GM21576 (cell line): Measurements from ENCODE around the gene HIP1R.

ENCODE experiments used
- ATAC-seq: cut with Tn5 transposase; IDR thresholded peaks from one replicate; pipeline ENCODE4 v1.9.1; 2021; ENCODE audit warnings: mild to moderate bottlenecking, moderate library complexity; ENCODE audit not compliant: unreplicated experiment

Gene HIP1R

GRCh38 chr12:122827258-122827657 lies 8.0 kb upstream of the HIP1R start:
- no peak for ATAC-seq

DNA sequence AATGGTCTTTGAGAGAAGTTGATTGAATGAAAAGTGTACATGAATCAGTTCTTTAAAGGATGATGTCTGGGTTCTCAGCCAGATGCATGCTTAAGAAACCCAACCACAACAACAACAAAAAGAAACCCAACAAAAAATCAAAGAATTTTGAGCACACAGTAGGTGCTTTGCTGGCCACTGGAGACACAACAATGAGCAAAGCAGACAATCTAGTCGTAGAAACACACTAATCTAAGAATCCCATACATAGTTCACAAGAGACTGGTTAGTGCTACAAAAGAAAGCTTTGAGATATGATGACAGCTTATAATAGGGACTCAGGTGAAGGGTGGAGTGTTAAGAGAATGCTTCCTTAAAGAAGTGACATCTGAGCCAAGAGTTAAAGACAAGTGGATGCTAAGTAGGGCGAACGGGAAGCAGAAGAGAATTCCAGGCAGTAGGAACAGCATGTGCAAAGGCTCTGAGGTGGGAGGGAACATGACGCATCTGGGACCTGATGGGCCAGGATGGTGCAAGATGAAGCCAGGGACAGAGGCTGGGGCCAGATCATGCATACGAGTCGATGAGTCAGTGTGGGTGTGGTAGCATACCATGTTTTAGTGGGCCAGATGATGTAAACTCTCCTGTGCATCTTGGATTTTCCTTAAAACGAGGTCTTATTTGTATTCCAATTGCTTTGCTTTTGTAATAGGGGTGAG lies 4.6 kb upstream of the HIP1R start:
- no peak for ATAC-seq

GRCh38 chr12:122834104-122834920 lies 945 bp upstream of the HIP1R start:
- no peak for ATAC-seq

GRCh38 chr12:122835750-122836026 lies 431 bp downstream of the HIP1R start:
- ATAC-seq, result no peak

DNA sequence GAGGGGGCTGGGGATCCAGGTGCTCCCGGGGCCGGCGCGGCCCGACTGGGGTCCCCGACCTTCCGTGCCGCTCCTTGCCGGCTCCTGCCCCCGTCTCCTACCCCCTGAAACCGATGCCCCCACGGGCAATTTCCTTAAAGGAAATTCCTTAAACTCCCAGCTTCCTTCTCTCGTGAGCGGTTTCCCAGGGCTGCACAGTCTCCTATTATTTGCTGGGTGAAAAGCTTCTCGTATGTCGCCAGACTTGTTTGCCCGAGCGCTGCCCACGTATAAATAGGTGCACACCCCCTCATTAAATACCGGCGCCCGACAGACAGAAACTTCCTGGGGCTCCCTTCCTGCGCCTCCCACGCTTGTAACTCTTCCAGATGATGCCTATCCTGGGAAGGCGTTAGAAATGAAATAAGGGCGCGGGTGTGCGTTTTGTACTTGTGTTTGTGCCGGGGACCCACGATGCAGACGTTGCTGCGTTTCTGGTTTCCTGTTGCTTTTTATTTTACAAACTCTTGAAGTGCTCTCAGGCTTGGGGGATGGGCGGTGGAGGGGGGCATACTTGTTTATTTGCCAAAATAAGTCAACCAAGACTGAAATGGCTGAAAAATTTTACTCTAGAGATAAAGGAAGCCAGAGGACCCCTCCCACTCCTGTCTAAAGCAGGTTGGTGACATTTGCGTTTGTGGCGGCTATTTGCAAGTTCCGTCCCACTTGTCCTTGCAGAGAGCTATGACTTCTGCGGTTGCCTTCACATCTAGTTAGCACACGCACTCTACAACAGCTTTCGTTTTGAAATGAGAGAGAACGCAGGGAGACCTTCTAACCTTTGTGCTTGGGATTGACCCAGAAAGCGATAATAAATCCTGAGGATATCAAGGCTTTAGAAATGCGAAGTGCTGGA lies 1.0 kb downstream of the HIP1R start:
- no peak for ATAC-seq

GRCh38 chr12:122837306-122838265 lies 2.3 kb downstream of the HIP1R start:
- no peak for ATAC-seq

DNA sequence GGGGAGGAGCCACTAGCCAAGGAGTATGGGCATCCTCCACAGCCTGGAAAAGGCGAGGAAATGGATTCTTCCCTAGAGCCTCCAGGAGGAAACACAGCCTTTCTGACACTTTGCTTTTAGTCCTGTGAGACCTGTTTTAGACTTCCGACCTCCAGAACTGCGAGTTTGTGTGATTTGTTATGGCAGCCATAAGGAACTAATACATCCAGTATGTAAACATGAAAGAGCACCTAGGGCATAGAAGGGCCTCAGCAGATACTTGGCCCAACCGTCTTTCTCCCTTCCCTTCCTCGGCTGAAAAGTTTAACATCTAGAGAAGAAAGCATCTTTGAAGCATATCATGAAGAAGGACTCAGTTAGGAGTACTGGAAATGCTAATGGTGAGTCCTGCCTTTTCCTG lies 3.6 kb downstream of the HIP1R start:
- no peak for ATAC-seq

DNA sequence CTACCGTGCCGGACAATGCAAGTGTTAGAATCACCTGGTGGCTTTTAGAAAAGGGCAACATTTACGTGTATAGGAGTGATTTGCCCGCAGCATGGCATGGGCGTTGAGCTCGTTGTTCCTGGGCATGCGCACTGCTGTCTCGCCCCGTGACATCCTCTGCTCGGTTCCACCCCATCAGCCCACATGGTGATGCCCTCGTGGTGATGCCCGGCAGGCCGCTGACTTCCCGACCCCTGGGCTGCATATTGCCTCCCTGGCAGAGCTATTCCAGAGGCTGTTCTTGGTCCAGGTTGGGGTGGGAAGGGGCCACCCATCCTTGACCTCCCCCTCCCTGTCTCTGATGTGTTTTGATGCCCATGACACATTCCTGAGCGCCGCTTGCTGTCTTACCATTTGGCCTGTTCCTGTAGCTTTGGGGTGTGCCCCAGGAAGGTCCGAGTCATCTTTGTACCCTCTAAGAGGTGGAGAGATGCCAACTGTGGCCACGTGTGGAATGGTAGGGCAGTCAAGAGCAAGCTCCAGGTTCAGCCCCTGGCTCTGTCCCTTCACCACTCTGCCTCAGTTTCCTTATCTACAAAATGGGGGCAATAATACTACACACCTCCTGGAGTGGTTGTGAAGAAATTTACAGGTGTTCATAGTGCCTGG lies 4.8 kb downstream of the HIP1R start:
- ATAC-seq, result no peak

DNA sequence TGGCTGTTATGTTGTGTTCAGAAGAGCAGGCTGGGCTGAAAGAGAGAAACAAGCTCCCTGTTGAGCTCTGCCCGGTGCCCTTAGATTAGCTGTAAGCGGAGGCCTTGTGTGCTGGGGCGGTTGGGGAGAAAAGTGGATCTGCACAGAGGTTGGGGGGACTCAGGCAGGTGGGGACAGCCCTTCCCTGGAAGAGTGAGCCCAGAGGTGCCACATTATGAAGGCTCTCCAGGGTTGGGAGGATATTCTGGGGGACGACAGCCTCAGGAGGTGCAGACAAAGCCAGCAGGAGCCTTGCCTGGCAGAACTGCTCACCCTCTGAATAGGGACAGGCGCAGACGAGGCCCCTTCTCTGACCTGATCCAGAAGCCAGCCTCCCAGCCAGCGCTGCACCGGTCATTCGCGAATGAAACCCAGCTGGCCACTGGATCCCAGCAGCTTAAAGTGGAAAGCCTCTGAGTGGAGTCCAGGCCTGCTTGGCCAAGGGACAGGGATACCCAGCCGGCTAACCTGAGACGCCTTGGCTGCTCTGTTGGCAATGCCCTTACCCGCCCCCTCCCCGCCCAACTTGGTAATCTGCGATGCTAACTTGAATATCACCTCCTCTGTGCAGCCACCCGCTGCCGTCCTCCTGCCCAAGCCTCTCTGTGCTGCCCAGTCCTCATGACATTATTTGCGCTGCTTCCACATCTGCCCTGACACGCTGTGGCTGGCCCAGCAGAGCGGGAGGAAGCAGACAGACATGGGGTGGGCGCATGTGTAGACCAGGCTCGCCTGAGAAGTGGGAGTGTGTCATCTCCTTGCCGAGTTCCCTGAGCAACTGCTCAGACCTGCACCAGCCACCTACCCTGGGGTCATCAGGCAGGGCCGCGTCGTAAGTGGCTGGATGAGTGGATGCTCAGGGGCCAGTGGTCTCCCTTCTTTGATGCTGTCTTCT lies 5.6 kb downstream of the HIP1R start:
- no peak for ATAC-seq

DNA sequence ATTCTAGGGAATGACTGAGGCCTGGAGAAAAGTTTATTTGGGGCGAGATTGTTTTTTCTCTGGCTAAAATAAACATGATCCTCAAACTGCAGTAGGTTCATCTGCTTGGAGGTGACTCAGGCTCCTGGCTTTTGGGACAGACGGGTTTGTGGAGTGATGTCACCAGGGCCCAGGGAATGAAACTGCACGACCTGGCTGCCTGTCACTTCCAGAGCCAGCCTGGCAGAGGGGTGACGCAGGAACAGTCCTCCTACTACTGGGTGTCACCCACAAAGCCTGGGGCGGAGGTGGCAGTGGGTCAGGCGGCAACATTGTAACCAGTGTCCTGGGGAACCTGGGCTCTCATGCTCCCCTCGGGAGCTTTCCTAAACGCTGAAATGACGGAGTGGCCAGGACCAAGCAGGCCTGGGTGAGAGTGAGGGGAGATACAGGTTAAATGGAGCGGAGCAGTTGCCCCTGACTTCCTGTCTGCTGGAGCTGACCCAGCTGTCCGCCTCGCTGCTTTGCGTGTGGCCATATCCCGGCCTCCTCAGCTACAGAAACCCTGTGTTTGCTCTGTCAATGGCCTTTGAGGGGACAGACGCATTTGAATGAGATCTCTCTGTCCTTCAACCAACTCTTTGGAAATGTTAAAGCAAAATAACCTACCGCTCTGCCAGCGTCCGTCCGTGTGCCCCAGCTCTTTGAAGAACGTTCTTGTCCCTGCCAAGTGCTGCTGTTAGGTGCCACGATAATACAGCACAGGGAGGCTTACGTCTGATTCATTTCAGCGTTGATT lies 6.5 kb downstream of the HIP1R start:
- ATAC-seq, result no peak

GRCh38 chr12:122842505-122843405 lies 7.5 kb downstream of the HIP1R start:
- ATAC-seq, result no peak

- no peak for ATAC-seq
Measured at GRCh38 chr12:122843455-122843854, 8.2 kb downstream of the HIP1R start.

DNA sequence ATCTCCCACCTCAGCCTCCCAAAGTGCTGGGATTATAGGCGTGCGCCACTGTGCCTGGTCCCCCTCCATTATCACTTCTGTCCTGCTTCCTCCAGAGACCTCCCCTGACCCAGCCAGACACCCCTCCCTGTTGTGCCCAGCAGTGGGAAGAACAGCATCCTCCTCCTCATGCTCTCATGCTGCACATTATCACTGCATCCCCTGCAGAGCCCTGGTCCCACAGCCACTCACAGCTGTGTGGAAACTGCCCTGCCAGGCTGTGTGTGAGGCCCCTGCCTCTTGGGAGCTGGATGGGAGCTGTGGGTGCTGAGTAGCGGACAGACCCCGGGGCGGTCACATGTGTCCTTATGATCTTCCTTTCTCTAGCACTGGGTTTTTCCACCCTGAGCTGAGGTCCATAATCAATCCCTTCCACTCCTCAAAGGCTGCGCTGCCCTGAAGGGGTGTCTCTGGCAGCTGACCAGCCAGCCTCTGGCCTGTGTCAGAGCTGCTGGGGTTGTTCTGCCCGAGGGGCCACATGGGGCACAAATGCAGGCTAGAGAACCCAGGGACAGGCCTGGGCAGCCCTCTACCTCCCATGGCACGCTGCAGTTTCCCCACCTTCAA lies 9.2 kb downstream of the HIP1R start:
- ATAC-seq, result no peak

DNA sequence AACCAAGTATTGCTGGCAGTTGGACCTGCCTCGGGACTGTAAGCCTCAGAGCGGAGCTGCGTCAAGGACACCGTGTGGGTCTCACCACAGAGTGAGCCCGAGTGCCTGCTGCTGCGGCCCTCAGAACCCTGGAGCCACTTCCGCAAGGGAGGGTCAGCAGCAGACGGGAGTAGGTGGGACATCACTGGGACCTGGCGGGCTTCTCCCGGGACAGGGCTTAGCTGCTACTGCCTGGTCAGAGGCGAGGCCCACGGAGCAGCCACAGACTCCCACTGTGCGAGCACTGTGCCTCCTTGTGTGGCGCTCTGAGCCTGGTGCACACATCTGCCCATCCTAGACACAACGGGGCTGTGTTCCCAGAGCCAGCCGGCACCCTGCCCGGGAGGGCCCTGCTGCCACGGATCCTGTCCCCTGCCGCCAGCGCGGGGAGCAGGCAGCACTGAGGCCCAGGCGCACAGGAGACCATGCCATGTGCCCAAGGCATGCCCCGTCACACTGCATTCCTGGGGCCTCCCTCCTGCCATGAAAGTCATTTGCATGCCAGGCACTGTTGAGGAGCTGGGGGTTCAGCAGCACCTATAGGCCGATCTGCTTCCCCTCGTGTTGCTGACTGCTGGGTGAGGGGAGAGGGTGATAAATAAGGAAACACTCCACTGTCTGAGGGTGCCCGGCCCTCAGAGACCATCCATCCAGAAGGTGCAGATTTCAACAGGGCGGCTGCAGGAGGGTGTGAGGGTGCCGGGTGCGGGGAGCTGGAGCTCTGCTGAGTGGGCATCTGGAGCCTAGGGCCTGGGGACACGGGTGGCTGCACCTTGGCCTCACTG lies 10.0 kb downstream of the HIP1R start:
- ATAC-seq, result no peak

- ATAC-seq, result no peak
Measured at GRCh38 chr12:122845865-122846621, 10.8 kb downstream of the HIP1R start.
